ENCODE results near the gene DQX1.
"Not testable (repeated sequence)": the region's sequence is repeated elsewhere in the genome, so short reads cannot be mapped to it uniquely, and the experiment has no call there.

DQX1 gene

DNA sequence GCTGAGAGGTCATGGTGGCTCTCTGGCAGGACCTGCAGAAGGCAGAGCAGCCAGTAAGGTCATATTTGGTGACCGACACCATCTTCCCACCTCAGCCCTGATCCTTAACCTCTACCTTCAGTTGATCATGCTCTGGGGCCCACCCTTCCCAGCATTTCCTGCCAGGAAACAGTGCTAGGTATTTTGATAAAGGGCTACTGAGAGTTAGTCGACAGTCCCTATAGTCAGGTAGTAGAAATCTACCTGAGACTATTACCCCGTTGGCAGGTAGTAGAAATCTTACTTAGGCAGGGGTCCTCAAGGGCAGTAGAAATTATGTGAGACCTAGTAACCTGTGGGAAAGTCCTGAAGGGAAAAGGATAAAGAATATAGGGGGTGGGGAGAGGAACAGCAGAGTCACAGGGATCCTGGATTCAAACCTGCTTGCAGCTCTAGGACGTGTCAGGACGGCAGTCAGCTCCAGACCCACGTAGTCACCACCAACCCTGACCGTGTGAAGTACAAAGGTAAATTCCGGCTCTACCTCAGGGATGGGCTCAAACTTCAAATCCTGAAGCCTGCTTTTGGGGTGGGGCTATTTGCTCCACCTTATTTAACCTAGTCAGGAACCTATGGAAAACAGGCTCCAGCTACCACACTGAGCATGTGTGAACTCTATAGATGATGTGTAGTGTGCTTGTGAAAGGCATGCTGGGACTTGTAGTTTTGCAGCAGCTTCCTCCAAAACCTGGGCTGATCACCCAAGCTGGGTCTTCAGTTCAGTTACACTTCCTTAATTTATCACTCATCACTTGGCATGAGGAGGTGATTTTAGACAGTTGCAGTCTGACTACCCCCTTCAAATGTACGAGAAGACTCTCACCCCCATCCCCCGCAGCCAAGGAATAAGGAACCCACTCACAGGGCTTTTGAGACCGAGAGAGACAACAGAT, at the start of gene DQX1:
Gene DQX1, minus strand, starts transcription at position 515 of the 932 bp plus-strand sequence. Its CDS starts 502 bp downstream, at position 13.
- H3K4me3 ChIP-seq (ENCODE audit: low read length), result no peak within 1 kb of the TSS
- H2AFZ ChIP-seq (ENCODE audit: low read depth, low read length), result no peak within 1 kb of the TSS

DNA sequence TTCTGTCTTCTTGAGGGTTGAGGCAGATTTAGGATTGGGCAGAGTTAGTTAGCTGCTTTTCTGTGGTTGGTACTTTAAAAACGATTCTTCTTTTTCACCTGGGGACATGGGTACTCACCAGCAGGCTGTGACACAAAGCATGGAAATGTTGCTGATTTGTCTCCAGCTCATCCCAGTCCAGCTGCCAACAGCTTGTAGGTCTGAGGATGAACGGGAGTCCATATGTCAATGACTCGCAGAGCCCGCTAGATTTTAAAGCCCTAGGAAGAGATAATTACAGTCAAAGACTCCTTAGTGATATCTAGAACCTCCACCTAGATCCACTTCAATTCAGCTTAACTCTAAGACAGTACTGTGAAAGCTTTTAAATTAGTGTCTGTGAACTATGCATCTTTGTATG, 49.3 kb upstream of the DQX1 start:
- H3K4me1 ChIP-seq (ENCODE audit: insufficient read depth, low read length), result no peaks in the 10 kb centered on the region
- H3K36me3 ChIP-seq (ENCODE audit: insufficient read depth, low read length), result no peaks in the 10 kb centered on the region
- no peaks in the 10 kb centered on the region for H3K9me3 ChIP-seq (ENCODE audit: low read length)
- H2AFZ ChIP-seq (ENCODE audit: low read depth, low read length), result no peak overlapping the region
- H3K27me3 ChIP-seq (ENCODE audit: insufficient read depth, low read length), result peaks cover 30% of the 10 kb centered on the region
- no peak overlapping the region for H3K4me3 ChIP-seq (ENCODE audit: low read length)

More for the DNA sequence above, at the start of gene DQX1:
- Histone ChIP-seq H3K27me3 (ENCODE audit: insufficient read depth, low read length) (peaks cover 14% of the 10 kb centered on the region), H3K36me3 (ENCODE audit: insufficient read depth, low read length) (peaks cover 26% of the 10 kb centered on the region), H3K4me1 (ENCODE audit: insufficient read depth, low read length) (peaks cover 18% of the 10 kb centered on the region), H3K9me3 (ENCODE audit: low read length) (no peaks in the 10 kb centered on the region)

- Histone ChIP-seq H2AFZ (ENCODE audit: low read depth, low read length) (no peak overlapping the region), H3K4me1 (ENCODE audit: insufficient read depth, low read length) (no peaks in the 10 kb centered on the region), H3K4me3 (ENCODE audit: low read length) (no peak overlapping the region), H3K36me3 (ENCODE audit: insufficient read depth, low read length) (no peaks in the 10 kb centered on the region), H3K27me3 (ENCODE audit: insufficient read depth, low read length) (peaks cover 30% of the 10 kb centered on the region), H3K9me3 (ENCODE audit: low read length) (no peaks in the 10 kb centered on the region)
Measured at GRCh38 chr2:74573747-74574562, 47.9 kb upstream of the DQX1 start.

DNA sequence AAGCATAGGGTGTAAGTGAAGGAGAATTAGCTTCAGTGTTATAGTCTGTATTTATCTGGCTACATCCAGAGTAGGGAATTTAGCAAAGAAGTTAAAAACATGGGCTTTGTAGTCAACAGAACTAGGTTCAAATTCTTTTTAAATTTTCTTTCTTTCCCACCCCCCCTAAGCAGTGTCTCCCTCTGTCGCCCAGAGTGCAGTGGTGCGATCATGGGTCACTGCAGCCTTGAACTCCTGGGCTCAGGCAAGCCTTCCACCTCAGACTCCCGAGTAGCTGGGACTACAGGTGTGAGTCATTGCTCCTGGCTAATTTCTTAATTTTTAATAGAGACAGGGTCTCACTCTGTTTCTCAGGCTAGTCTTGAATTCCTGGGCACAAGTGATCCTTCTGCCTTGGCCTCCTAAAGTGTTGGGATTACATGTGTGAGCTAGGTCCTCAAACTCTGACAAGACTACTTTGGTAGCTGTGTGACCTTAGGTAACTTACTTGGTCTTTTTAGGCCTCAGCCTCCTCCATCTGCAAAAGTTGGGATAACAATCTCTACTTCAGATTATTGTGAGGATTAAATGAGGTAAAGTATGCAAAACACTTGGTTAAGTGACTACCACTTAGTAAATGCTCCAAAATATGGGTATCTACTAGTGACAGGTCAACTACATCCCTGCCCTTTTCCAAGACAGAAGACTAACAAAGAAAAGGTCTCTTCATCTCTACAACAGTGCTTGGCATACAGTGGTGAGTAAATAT, 46.3 kb upstream of the DQX1 start:
- Histone ChIP-seq H3K27me3 (ENCODE audit: insufficient read depth, low read length) (peaks cover 36% of the 10 kb centered on the region), H3K4me1 (ENCODE audit: insufficient read depth, low read length) (no peaks in the 10 kb centered on the region), H3K36me3 (ENCODE audit: insufficient read depth, low read length) (no peaks in the 10 kb centered on the region), H3K4me3 (ENCODE audit: low read length) (no peak overlapping the region), H2AFZ (ENCODE audit: low read depth, low read length) (no peak overlapping the region), H3K9me3 (ENCODE audit: low read length) (no peaks in the 10 kb centered on the region)

DNA sequence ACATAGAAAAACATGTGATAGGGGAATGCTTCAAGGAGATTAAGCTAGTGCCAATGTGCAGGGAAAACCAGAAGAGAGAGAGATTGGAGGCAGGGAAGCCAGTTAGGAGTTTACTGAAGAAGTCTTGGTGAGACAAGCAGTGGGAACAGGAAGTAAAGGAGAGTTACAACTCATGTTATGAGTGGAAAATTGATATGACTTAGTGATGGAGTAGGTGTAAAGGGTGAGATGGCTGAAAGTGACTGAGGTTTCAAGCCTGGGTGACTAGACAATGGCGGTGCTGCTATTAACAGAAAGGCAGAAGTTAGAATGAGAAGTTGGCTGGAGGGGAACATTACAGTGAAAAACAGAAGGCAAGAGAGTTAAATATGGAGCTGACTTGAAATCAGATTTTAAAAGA, 45.0 kb upstream of the DQX1 start:
- H2AFZ ChIP-seq (ENCODE audit: low read depth, low read length), result no peak overlapping the region
- H3K9me3 ChIP-seq (ENCODE audit: low read length), result no peaks in the 10 kb centered on the region
- no peaks in the 10 kb centered on the region for H3K36me3 ChIP-seq (ENCODE audit: insufficient read depth, low read length)
- peaks cover 38% of the 10 kb centered on the region for H3K27me3 ChIP-seq (ENCODE audit: insufficient read depth, low read length)
- no peak overlapping the region for H3K4me3 ChIP-seq (ENCODE audit: low read length)
- no peaks in the 10 kb centered on the region for H3K4me1 ChIP-seq (ENCODE audit: insufficient read depth, low read length)

DNA sequence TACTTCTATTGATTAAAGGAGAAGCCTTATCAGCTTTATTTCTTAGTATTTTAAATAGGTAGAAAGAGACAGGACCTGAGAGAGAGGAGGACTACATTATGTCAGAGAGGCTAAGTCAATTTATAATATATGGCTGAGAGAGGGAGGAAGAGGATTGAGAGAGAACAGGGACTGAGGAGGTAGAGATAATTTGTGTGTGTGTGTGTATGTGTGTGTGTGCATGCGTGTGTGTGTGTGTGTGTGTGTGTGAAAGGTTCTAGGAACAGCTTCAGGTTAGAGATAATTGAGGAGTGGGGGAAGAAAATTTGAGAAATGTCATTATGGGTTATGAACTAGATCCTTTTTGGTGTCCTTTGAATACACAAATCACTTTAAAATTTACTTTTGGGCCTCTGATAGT, 43.7 kb upstream of the DQX1 start:
- Histone ChIP-seq H3K36me3 (ENCODE audit: insufficient read depth, low read length) (no peaks in the 10 kb centered on the region), H3K4me1 (ENCODE audit: insufficient read depth, low read length) (no peaks in the 10 kb centered on the region), H3K27me3 (ENCODE audit: insufficient read depth, low read length) (peaks cover 34% of the 10 kb centered on the region), H3K9me3 (ENCODE audit: low read length) (no peaks in the 10 kb centered on the region), H3K4me3 (ENCODE audit: low read length) (no peak overlapping the region), H2AFZ (ENCODE audit: low read depth, low read length) (no peak overlapping the region)

GRCh38 chr2:74567881-74568280, 41.9 kb upstream of the DQX1 start:
- no peaks in the 10 kb centered on the region for H3K36me3 ChIP-seq (ENCODE audit: insufficient read depth, low read length)
- H3K4me1 ChIP-seq (ENCODE audit: insufficient read depth, low read length), result no peaks in the 10 kb centered on the region
- no peak overlapping the region for H3K4me3 ChIP-seq (ENCODE audit: low read length)
- H3K27me3 ChIP-seq (ENCODE audit: insufficient read depth, low read length), result peaks cover 37% of the 10 kb centered on the region
- H3K9me3 ChIP-seq (ENCODE audit: low read length), result no peaks in the 10 kb centered on the region
- H2AFZ ChIP-seq (ENCODE audit: low read depth, low read length), result no peak overlapping the region

GRCh38 chr2:74566754-74567085, 40.7 kb upstream of the DQX1 start:
- peaks cover 40% of the 10 kb centered on the region for H3K27me3 ChIP-seq (ENCODE audit: insufficient read depth, low read length)
- H2AFZ ChIP-seq (ENCODE audit: low read depth, low read length), result no peak overlapping the region
- no peak overlapping the region for H3K4me3 ChIP-seq (ENCODE audit: low read length)
- no peaks in the 10 kb centered on the region for H3K36me3 ChIP-seq (ENCODE audit: insufficient read depth, low read length)
- no peaks in the 10 kb centered on the region for H3K4me1 ChIP-seq (ENCODE audit: insufficient read depth, low read length)
- no peaks in the 10 kb centered on the region for H3K9me3 ChIP-seq (ENCODE audit: low read length)

DNA sequence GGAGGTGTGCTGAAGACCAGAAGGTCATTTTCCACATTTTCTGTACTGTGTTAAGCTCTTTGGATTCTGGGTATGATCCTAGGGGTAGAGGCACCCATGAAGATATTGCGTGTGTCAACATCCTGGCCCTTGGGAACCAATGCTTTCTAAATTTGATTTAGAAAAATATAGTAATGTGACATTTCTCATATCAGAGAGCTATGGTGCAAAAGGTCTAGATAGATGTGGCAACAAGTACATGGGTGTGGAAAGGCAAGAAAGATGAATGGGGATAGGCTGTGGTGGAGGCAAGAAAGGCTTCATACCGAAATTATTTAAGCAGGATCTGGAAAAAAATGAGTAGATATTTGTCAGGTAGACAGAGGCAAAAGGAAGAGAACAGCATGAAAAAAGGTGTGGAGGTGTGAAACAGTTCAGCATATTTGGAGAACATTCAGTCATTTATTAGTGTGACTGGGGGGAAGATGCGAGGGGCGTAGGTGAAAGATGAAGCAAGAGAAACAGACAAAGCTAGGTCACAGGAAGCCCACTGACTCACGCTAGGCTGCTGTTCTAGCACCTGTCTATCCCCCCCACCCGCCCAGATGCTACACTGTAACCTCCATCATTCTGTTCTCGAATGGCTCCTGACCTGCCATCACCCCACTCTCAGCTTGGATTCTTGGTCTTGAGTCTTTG, 40.2 kb upstream of the DQX1 start:
- H2AFZ ChIP-seq (ENCODE audit: low read depth, low read length), result no peak overlapping the region
- H3K9me3 ChIP-seq (ENCODE audit: low read length), result no peaks in the 10 kb centered on the region
- H3K4me3 ChIP-seq (ENCODE audit: low read length), result no peak overlapping the region
- H3K36me3 ChIP-seq (ENCODE audit: insufficient read depth, low read length), result no peaks in the 10 kb centered on the region
- peaks cover 44% of the 10 kb centered on the region for H3K27me3 ChIP-seq (ENCODE audit: insufficient read depth, low read length)
- H3K4me1 ChIP-seq (ENCODE audit: insufficient read depth, low read length), result no peaks in the 10 kb centered on the region

DNA sequence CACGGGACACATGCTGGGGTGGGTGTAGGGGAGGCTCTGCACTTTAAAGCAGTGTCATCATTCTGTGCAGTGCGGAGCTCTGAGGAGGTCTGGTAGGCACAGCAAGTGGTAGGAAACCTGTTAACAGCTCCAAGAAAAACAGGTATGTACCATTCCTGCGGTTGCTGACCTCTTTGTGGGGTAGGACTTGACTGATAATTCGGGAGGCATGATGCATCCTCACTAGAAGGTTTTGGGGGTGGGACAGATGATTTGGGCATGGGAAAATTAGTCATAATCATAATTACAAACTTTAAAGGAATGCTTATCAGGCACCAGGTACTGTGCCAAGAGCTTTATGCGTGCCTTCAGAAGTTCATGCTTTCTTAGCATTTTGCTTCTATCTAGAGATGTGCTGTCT, 38.2 kb upstream of the DQX1 start:
- no peaks in the 10 kb centered on the region for H3K36me3 ChIP-seq (ENCODE audit: insufficient read depth, low read length)
- H3K4me3 ChIP-seq (ENCODE audit: low read length), result no peak overlapping the region
- H3K4me1 ChIP-seq (ENCODE audit: insufficient read depth, low read length), result no peaks in the 10 kb centered on the region
- H2AFZ ChIP-seq (ENCODE audit: low read depth, low read length), result no peak overlapping the region
- no peaks in the 10 kb centered on the region for H3K9me3 ChIP-seq (ENCODE audit: low read length)
- peaks cover 44% of the 10 kb centered on the region for H3K27me3 ChIP-seq (ENCODE audit: insufficient read depth, low read length)

- Histone ChIP-seq H3K4me3 (ENCODE audit: low read length) (no peak overlapping the region), H3K36me3 (ENCODE audit: insufficient read depth, low read length) (no peaks in the 10 kb centered on the region), H3K4me1 (ENCODE audit: insufficient read depth, low read length) (no peaks in the 10 kb centered on the region), H3K9me3 (ENCODE audit: low read length) (no peaks in the 10 kb centered on the region), H3K27me3 (ENCODE audit: insufficient read depth, low read length) (peaks cover 35% of the 10 kb centered on the region), H2AFZ (ENCODE audit: low read depth, low read length) (no peak overlapping the region)
Measured at GRCh38 chr2:74562126-74562775, 36.2 kb upstream of the DQX1 start.

DNA sequence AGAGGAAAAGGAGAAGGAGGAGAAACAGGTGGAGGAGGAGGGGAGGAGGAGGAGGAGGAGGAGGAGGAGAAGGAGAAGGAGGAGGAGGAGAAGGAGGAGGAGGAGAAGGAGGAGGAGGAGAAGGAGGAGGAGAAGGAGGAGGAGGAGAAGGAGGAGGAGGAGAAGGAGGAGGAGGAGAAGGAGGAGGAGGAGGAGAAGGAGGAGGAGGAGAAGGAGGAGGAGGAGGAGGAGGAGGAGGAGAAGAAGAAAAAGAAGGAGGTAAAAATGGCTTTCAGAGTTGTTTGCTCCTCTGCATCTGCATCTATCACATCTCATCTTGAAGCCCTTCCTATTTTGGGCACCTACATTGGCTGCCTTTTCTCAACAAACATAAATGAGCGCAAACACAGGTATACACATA, 35.0 kb upstream of the DQX1 start:
- not testable (repeated sequence) for H3K4me1 ChIP-seq (ENCODE audit: insufficient read depth, low read length); H3K9me3 ChIP-seq (ENCODE audit: low read length); H2AFZ ChIP-seq (ENCODE audit: low read depth, low read length); H3K4me3 ChIP-seq (ENCODE audit: low read length); H3K36me3 ChIP-seq (ENCODE audit: insufficient read depth, low read length)
- H3K27me3 ChIP-seq (ENCODE audit: insufficient read depth, low read length), result peaks cover 28% of the 10 kb centered on the region
